ENCODE data around the gene CCDC47.

DNA sequence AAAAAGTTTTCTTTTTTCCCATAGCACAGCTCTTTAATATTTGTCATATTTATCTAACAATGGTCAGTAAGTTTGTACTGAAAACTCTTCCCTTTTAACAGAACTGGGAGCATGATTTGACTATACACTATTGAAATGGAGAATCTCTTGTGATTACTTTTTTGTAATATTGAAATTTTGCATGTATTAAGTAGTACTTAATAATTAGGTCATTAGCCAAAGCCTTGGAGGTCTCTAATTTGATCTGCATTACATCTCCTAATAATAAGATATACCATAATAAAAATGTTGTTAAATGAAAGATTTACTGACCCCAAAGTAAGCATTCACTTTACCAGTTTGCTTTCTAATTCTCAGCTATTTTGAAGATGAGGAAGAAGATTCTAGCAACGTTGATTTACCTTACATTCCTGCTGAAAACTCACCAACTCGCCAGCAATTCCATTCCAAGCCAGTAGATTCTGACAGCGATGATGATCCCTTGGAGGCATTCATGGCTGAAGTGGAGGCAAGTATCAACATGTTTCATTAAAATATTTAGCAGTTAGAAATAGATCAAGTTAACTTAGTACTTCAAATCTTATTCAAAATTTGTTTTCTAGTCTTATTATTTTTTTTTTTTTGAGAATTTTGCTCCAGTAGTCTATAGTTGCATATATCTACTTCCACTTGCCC, 18.8 kb upstream of the CCDC47 start:
- TF ChIP-seq, protein P1, sequence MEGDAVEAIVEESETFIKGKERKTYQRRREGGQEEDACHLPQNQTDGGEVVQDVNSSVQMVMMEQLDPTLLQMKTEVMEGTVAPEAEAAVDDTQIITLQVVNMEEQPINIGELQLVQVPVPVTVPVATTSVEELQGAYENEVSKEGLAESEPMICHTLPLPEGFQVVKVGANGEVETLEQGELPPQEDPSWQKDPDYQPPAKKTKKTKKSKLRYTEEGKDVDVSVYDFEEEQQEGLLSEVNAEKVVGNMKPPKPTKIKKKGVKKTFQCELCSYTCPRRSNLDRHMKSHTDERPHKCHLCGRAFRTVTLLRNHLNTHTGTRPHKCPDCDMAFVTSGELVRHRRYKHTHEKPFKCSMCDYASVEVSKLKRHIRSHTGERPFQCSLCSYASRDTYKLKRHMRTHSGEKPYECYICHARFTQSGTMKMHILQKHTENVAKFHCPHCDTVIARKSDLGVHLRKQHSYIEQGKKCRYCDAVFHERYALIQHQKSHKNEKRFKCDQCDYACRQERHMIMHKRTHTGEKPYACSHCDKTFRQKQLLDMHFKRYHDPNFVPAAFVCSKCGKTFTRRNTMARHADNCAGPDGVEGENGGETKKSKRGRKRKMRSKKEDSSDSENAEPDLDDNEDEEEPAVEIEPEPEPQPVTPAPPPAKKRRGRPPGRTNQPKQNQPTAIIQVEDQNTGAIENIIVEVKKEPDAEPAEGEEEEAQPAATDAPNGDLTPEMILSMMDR (conservative IDR thresholded peaks at IDR 0.05; ENCODE audit: low read depth, low read length): no peak
- TF ChIP-seq EZH2 (IDR thresholded peaks at IDR 0.05; ENCODE audit: low read length, unreplicated experiment) (no peak), EZH2phosphoT487 (IDR thresholded peaks at IDR 0.05; ENCODE audit: borderline replicate concordance, low read length) (no peak)
